ENCODE measurements around the gene MST1.

Gene MST1

DNA sequence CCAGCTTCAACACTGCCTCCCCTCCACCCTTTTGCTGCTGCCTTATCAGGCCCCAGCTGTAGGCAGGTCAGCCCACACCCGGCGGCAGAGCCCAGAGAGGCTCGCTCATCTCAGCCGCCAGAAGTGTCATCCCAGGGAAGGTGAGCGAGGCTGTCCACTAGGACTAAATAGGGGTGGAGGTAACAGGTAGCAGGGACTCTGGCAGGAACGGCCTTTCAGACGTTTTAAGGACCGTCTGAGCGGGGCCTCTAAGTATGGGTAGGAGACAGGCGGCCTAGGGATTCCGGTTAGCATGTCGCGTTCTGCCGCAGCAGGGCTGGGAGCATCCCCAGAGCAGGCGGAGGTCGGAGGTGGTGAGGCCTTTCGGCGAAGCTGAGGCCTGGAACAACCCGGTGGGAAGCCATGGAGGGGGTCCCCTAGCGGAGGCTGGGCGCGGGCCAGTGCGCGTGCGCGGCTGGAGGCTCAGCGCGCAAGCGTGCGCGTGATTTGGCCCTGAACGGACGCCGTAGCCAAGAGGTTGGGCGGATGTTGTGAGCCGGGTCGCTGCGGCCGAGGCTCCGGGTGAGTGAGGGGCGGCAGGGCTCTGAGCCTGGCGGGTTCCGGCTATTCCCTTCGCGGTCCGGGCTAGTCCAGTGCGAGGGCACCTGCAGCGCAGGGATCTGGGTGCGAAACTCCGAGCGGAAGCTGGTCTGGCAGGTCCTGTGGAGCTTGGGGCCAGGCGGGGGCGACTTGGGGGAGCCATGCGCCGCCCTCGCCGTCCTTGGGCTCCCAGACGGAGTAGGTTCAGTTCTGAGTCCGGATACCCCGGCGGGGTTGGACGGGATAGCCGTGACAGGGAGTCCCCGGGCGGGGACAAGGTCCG is at the start of gene MST1, which contains the start of gene RNF123:
Gene MST1, minus strand, starts transcription at position 429 of the 862 bp plus-strand sequence. CDS start 783 bp downstream, outside the sequence.
Gene RNF123, plus strand, starts transcription at position 512 of the 862 bp plus-strand sequence. CDS start 1,609 bp downstream, outside the sequence.
- DNase-seq (ENCODE audit: low spot score) (peak; percentile 62), FAIRE-seq (no peak)

DNA sequence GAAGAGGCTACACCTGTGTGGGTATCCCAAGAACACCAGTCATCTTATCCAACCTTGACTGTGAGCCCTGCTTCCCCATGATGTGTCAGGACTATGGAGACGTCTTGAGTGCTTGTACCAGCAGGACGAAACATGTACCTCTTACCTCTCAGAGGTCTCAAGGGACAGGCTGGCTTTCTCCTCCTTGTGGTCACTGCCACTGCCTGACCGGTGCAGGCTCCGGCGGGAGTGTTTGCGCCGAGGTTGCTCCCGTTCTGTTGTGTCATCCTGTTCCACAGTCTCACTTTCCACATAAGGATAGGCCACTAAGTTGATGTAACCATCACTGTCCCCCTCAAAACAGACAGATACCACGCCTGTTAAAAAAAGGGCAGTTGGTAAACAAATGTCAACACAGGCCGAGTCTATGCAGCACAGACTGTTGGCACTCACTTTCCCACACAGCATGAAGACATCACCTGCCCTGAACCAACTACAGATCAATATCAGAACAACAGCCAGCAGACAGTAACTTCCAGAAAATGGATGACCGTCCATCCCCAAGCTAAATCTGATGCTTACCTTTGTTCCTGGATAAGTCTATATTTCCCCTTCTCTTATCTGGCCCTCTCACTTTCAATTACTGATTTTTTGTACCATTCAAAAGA is 48.9 kb upstream of the MST1 start:
- no peak for FAIRE-seq
- DNase-seq (ENCODE audit: low spot score) = no peak

- FAIRE-seq (no peak), DNase-seq (ENCODE audit: low spot score) (no peak)
Measured at GRCh38 chr3:49734752-49735151, 45.5 kb upstream of the MST1 start.

DNA sequence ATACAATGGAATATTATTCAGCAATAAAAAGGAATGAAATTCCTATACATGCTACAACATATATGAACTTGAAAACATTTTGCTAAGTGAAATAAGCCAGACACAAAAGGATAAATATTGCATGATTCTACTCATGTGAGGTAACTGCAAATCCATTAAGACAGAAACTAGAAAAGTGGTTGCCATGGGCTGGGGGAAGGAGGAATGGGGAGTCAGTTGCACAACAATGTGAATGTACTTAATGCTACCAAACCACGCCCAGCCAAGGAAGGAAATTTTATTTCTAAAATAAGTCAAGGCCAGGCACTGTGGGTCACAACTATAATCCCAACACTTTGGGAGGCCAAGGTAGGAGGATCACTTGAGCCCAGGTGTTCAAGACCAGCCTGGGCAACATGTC is 44.3 kb upstream of the MST1 start:
- FAIRE-seq (no peak), DNase-seq (ENCODE audit: low spot score) (no peak)

GRCh38 chr3:49732597-49732996 is 43.3 kb upstream of the MST1 start:
- no peak for DNase-seq (ENCODE audit: low spot score)
- no peak for FAIRE-seq

DNA sequence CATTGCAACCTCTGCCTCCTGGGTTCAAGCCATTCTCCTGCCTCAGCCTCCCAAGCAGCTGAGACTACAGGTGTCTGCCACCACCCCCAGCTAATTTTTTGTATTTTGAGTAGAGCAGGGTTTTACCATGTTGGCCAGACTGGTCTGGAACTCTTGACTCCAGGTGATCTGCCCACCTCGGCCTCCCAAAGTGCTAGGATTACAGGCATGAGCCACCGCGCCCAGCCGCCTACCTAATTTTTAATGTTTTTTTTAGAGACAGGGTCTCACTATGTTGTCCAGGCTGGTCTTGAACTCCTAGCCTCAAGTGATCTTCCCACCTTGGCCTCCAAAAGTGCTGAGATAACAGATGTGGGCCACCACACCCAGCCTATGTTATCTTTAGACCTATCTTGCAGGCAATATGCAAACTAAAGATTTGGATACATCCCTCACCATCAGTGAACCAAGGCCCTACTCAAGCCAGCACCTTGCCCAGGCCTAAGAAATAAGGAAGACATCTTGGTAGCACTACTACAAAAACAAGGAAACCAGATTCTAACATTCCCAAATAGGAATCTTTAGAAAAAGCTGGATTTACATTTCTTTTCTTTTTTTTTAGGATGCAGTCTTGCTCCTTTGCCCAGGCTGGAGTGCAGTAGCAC is 40.8 kb upstream of the MST1 start:
- DNase-seq (ENCODE audit: low spot score) = no peak
- FAIRE-seq = no peak

DNA sequence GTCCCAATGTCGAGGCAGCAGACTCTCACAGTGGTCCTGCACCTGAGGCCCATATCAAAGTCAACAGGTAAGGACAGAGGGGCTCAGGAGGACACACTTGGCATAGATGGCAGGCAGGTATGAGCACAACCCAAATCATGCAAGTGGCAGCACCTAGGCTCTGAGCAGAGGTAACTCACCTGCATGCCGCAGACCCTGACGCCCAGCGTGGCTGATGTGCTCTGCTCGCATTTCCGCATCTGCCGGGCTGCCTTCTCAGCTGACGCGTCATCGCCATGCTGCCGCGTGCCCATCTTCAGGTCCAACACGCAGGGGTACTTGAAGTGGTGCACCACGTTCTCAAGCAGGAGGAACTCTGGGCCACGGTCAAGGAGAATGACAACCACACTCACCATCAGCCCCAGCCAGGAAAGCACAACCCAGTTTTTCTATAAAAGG is 38.7 kb upstream of the MST1 start:
- FAIRE-seq (no peak), DNase-seq (ENCODE audit: low spot score) (no peak)

DNA sequence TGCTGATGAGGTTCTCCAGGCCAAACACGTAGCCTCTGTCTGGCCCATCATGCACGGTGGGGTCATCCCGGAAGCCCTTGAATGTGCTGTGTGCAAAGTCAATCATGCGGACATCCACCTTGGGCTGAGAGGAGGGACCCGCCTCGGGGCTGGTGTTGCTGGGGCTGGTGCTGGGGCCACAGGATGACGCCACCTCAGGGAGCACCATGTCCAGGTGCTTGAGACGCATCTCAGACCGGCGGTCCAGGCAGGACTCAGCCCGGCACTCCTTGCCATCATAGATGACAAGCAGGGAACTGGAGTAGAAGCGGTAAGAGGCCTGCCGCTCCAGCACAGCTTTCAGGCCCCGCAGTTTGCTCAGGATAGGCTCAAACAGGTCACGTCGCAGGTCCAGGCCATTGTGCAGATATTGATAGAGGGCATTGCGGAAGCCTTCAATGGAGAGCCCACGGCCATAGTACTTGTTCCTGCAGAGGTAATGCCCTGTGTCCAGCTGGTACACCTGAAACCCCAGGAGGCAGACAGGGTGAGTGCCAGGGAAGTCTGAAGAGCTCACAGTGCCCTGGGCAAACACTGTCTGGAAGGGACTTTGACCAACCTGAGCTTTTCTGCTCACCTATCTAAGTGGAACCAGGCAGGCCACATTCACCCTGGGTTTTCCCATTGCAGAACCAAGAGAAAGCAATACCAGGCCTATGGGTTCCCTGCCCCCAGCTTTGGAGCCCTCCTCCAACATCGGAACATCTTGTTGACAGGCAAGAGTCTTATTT is 38.1 kb upstream of the MST1 start:
- FAIRE-seq (no peak), DNase-seq (ENCODE audit: low spot score) (no peak)

- no peak for FAIRE-seq
- no peak for DNase-seq (ENCODE audit: low spot score)
Measured at GRCh38 chr3:49725906-49726681, 36.8 kb upstream of the MST1 start.

DNA sequence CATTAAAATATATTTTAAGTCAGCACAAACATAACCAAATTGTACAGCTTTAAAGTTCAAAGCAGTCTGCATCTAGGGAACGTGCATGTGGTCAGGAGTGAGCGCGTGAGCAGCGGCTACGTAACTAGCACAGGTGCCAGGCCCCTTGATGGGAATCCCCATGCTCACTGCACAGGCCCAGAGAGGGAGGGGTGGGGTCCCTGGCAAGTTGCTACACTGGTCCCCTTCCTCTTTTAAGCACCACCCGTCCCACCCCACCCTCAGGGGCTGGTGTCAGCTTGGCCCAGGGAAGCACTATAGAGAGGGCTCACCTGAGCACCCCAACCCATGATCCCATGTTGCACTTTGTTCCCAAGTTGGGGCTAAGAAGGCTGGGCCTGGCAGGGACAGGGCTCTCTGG is 35.3 kb upstream of the MST1 start:
- DNase-seq (ENCODE audit: low spot score) (no peak), FAIRE-seq (no peak)

GRCh38 chr3:49723628-49724551 is 34.6 kb upstream of the MST1 start, which contains the start of gene GMPPB:
Gene GMPPB, minus strand, starts transcription at chr3:49723951. Its CDS starts 225 bp downstream, at chr3:49723726.
- FAIRE-seq (no peak), DNase-seq (ENCODE audit: low spot score) (peak; percentile 90)

GRCh38 chr3:49723296-49723627 is 34.0 kb upstream of the MST1 start:
- FAIRE-seq (no peak), DNase-seq (ENCODE audit: low spot score) (peak; percentile 24)

DNA sequence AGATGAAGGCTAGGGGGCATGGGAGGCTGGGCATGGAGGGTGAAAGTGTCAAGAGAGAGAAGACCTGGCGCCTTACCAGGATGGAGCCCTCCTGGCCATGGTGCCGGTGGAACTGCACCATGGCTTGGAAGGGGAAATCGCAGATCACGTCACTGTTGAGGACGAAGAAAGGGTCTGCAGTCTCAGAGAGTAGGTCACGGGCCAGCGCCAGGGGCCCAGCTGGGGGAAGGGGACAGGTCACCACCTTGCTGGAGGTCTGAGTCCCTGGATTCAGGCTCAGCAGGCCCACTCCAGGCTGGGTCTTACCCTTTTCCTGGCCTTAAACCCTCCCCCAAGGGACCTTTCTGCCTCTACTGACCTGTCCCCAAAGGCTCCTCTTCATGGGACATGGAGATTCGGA is 33.6 kb upstream of the MST1 start:
- FAIRE-seq (no peak), DNase-seq (ENCODE audit: low spot score) (no peak)

DNA sequence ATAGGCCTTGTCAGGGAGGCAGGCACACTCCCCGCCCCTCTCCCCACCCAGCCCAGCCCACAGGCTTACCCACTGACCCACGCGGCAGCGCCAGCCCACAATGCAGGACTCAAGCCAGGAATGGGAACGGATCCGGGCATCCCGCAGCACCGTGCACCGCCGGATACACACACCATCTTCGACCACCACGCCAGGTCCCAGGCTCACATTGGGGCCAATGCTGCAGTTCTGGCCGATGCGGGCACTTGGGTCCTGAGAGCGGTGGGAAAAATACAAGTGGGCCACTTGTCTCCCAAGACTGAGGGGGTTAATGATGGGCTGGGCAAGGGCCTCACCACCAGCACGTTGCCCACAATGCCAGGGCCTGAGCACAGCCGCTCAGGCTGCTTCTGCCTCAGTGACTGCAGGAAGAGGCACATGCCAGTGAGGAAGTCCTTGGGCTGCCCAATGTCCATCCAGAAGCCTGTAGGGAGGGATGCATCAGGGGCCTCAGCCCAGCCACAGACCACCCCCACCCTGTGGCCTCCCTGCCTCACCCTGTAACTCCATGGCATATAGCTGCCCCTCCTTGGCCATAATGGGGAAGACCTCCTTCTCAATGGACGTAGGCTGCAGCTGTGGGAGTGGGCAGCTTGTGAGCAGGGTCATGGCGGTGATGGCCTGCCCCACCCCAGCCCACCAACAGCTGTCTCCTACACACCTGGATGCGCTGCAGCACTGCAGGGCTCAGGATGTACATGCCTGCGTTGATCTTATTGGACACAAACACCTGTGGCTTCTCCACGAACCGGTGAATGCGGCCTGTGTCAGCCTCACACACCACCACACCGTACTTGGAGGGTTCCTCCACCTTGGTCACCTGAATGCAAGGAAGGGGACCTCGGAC is 32.9 kb upstream of the MST1 start:
- FAIRE-seq (no peak), DNase-seq (ENCODE audit: low spot score) (no peak)

- DNase-seq (ENCODE audit: low spot score) = no peak
- FAIRE-seq = no peak
Measured at GRCh38 chr3:49721596-49721895, 32.3 kb upstream of the MST1 start.

GRCh38 chr3:49720855-49721595 is 31.8 kb upstream of the MST1 start:
- DNase-seq (ENCODE audit: low spot score) = no peak
- no peak for FAIRE-seq

- FAIRE-seq = no peak
- DNase-seq (ENCODE audit: low spot score) = no peak
Measured at GRCh38 chr3:49719214-49719884, 30.1 kb upstream of the MST1 start, which contains the start of gene AMIGO3. Gene AMIGO3, minus strand, starts transcription at chr3:49719684. Its CDS starts 219 bp downstream, at chr3:49719465.
